ENCODE measurements around the gene KLHL6. TPM values are rescaled to one million over a fixed set of nuclear protein-coding genes. Genes with fewer than 3 reads are reported as not detected.

KLHL6 gene
- total RNA-seq, 1 donor from 2014 or later: 0.11 TPM

DNA sequence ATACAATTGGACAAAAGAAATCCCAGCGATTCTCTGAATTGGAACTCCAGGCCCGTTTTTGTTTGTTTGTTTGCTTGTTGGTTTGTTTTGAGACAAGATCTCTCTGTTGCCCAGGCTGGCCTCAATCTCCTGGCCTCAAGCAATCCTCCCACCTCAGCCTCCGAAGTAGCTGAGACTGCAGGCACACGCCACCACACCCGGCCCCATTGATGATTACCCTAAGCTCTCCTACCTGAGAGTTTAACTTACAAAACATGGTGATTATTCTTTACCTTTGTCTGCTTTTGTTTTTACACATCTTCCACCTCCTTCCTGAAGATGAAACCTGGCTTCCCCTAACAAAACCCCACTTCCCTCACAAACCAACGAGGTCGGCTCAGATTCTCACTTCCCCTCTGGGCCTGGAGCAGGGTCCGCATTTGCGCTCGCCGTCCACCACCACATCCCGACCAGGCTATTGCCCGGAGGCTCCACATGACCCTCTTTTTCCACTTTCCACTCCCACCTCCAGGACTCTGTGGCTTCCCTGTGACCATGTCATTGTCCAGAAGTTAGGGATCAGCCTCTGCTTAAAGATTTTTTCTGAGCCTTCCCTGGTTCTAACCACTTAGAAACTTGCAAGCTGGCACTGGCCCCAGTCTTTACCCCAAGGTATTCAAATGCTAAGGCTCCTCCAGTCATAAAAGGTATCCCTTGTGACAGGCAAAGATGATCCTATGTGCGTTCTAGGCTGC, 14.8 kb downstream of the KLHL6 start:
- Histone ChIP-seq H3K27ac (ENCODE audit: low read depth, low read length) (no peak overlapping the region), H3K4me1 (ENCODE audit: insufficient read depth, low read length) (no peaks in the 10 kb centered on the region), H3K9me3 (ENCODE audit: insufficient read depth, low read depth, low read length) (no peaks in the 10 kb centered on the region), H3K9ac (ENCODE audit: low read length) (no peak overlapping the region), H3K79me2 (ENCODE audit: insufficient read depth, low read length) (no peaks in the 10 kb centered on the region), H3K27me3 (ENCODE audit: insufficient read depth, low read length) (no peaks in the 10 kb centered on the region), H3K4me2 (ENCODE audit: low read length) (no peak overlapping the region), H3K4me3 (ENCODE audit: insufficient read depth, low read depth, low read length) (no peak overlapping the region), H2AFZ (ENCODE audit: low read depth, low read length) (no peak overlapping the region), H3K36me3 (ENCODE audit: insufficient read depth, low read length) (no peaks in the 10 kb centered on the region), H4K20me1 (ENCODE audit: insufficient read depth, low read length) (no peaks in the 10 kb centered on the region)
- Mint-ChIP-seq H3K9me3 (ENCODE audit: unreplicated experiment) (no peaks in the 10 kb centered on the region), H3K4me1 (ENCODE audit: low read depth, unreplicated experiment) (peaks cover 12% of the 10 kb centered on the region), H3K27me3 (ENCODE audit: low read depth, unreplicated experiment) (peaks cover 2% of the 10 kb centered on the region), H3K36me3 (ENCODE audit: low read depth, unreplicated experiment) (no peaks in the 10 kb centered on the region), H3K4me3 (ENCODE audit: unreplicated experiment) (no peak overlapping the region), H3K27ac (ENCODE audit: unreplicated experiment) (peak overlapping the region; percentile 54)
- DNase-seq (ENCODE audit: low read depth) (no peak), FAIRE-seq (no peak)
- no peak for TF ChIP-seq EZH2 (IDR thresholded peaks at IDR 0.05; ENCODE audit: insufficient read depth, low read length)
- TF ChIP-seq, protein P1, sequence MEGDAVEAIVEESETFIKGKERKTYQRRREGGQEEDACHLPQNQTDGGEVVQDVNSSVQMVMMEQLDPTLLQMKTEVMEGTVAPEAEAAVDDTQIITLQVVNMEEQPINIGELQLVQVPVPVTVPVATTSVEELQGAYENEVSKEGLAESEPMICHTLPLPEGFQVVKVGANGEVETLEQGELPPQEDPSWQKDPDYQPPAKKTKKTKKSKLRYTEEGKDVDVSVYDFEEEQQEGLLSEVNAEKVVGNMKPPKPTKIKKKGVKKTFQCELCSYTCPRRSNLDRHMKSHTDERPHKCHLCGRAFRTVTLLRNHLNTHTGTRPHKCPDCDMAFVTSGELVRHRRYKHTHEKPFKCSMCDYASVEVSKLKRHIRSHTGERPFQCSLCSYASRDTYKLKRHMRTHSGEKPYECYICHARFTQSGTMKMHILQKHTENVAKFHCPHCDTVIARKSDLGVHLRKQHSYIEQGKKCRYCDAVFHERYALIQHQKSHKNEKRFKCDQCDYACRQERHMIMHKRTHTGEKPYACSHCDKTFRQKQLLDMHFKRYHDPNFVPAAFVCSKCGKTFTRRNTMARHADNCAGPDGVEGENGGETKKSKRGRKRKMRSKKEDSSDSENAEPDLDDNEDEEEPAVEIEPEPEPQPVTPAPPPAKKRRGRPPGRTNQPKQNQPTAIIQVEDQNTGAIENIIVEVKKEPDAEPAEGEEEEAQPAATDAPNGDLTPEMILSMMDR (IDR thresholded peaks at IDR 0.05; ENCODE audit: insufficient read depth, low read depth, low read length): no peak

DNA sequence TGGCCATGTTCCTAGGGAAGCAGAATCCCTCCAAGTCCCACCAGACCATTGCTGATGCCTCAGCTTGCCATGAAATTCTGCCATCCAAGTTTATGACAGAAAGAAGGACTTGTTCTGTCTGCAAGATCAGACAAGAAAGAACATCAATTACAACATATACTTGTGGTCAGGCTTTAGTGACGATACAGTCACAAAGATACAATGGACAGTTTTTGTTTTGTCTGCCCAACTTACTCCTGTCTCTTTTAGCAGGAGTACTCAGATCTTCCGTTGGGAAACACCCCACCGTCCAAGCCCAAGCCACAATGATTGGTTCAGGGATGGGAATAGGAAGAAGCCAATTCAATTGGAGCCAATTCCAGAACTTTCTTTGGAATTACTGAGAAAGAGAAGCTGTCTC, 15.7 kb downstream of the KLHL6 start:
- H3K36me3 ChIP-seq (ENCODE audit: insufficient read depth, low read length): no peaks in the 10 kb centered on the region
- DNase-seq (ENCODE audit: low read depth): no peak
- no peak for TF ChIP-seq EZH2 (IDR thresholded peaks at IDR 0.05; ENCODE audit: insufficient read depth, low read length)
- TF ChIP-seq, protein P1 (IDR thresholded peaks at IDR 0.05; ENCODE audit: insufficient read depth, low read depth, low read length): no peak
- no peak overlapping the region for H3K4me2 ChIP-seq (ENCODE audit: low read length)
- no peaks in the 10 kb centered on the region for H3K27me3 ChIP-seq (ENCODE audit: insufficient read depth, low read length)
- H3K27ac Mint-ChIP-seq (ENCODE audit: unreplicated experiment): no peak overlapping the region
- no peaks in the 10 kb centered on the region for H3K79me2 ChIP-seq (ENCODE audit: insufficient read depth, low read length)
- H3K9me3 ChIP-seq (ENCODE audit: insufficient read depth, low read depth, low read length): no peaks in the 10 kb centered on the region
- no peak overlapping the region for H2AFZ ChIP-seq (ENCODE audit: low read depth, low read length)
- H4K20me1 ChIP-seq (ENCODE audit: insufficient read depth, low read length): no peaks in the 10 kb centered on the region
- peaks cover 2% of the 10 kb centered on the region for H3K27me3 Mint-ChIP-seq (ENCODE audit: low read depth, unreplicated experiment)
- no peak overlapping the region for H3K4me3 Mint-ChIP-seq (ENCODE audit: unreplicated experiment)
- no peaks in the 10 kb centered on the region for H3K36me3 Mint-ChIP-seq (ENCODE audit: low read depth, unreplicated experiment)
- no peak overlapping the region for H3K27ac ChIP-seq (ENCODE audit: low read depth, low read length)
- H3K4me3 ChIP-seq (ENCODE audit: insufficient read depth, low read depth, low read length): no peak overlapping the region
- no peaks in the 10 kb centered on the region for H3K4me1 ChIP-seq (ENCODE audit: insufficient read depth, low read length)
- H3K9ac ChIP-seq (ENCODE audit: low read length): no peak overlapping the region
- no peaks in the 10 kb centered on the region for H3K9me3 Mint-ChIP-seq (ENCODE audit: unreplicated experiment)
- peaks cover 12% of the 10 kb centered on the region for H3K4me1 Mint-ChIP-seq (ENCODE audit: low read depth, unreplicated experiment)
- FAIRE-seq: no peak

DNA sequence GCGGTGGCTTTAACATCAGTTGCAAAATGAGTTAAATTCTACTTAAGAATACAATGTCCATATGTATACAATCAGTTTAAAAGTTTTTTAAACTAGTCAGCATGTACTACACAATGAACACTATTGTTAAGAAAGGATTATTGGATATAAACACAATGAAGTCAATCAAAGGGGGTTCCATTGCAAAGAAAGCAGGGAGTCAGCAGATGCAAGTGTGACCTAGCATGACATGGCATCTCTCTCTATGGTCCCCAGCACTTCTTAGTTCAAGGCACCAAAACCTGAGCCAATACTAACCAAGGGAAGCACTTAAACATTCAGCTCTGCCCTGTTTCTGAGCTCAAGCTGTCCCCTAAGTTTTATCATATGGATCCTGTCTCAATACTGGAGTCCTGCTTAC, 17.0 kb downstream of the KLHL6 start:
- H4K20me1 ChIP-seq (ENCODE audit: insufficient read depth, low read length): no peaks in the 10 kb centered on the region
- H3K9ac ChIP-seq (ENCODE audit: low read length): no peak overlapping the region
- peaks cover 2% of the 10 kb centered on the region for H3K27me3 Mint-ChIP-seq (ENCODE audit: low read depth, unreplicated experiment)
- FAIRE-seq (no peak), DNase-seq (ENCODE audit: low read depth) (no peak)
- H3K36me3 Mint-ChIP-seq (ENCODE audit: low read depth, unreplicated experiment): no peaks in the 10 kb centered on the region
- H2AFZ ChIP-seq (ENCODE audit: low read depth, low read length): no peak overlapping the region
- H3K4me1 Mint-ChIP-seq (ENCODE audit: low read depth, unreplicated experiment): peaks cover 18% of the 10 kb centered on the region
- H3K4me3 Mint-ChIP-seq (ENCODE audit: unreplicated experiment): no peak overlapping the region
- TF ChIP-seq EZH2 (IDR thresholded peaks at IDR 0.05; ENCODE audit: insufficient read depth, low read length): no peak
- TF ChIP-seq, protein P1 (IDR thresholded peaks at IDR 0.05; ENCODE audit: insufficient read depth, low read depth, low read length): no peak
- no peaks in the 10 kb centered on the region for H3K27me3 ChIP-seq (ENCODE audit: insufficient read depth, low read length)
- no peak overlapping the region for H3K27ac Mint-ChIP-seq (ENCODE audit: unreplicated experiment)
- H3K9me3 Mint-ChIP-seq (ENCODE audit: unreplicated experiment): no peaks in the 10 kb centered on the region
- H3K79me2 ChIP-seq (ENCODE audit: insufficient read depth, low read length): no peaks in the 10 kb centered on the region
- H3K4me2 ChIP-seq (ENCODE audit: low read length): no peak overlapping the region
- H3K36me3 ChIP-seq (ENCODE audit: insufficient read depth, low read length): no peaks in the 10 kb centered on the region
- H3K4me1 ChIP-seq (ENCODE audit: insufficient read depth, low read length): no peaks in the 10 kb centered on the region
- no peak overlapping the region for H3K4me3 ChIP-seq (ENCODE audit: insufficient read depth, low read depth, low read length)
- H3K27ac ChIP-seq (ENCODE audit: low read depth, low read length): no peak overlapping the region
- no peaks in the 10 kb centered on the region for H3K9me3 ChIP-seq (ENCODE audit: insufficient read depth, low read depth, low read length)

All from astrocyte (in vitro differentiated cells and primary cell).